ENCODE measurements around the gene PTPRM. TPM values are rescaled to one million over a fixed set of nuclear protein-coding genes. Genes with fewer than 3 reads are reported as not detected.
A peak's percentile ranks its signal among the peaks of the same experiment; 100 is the strongest.

Gene PTPRM
- polyA plus RNA-seq, 4 donors: 2.2 to 31.4 (median 18.1) TPM

DNA sequence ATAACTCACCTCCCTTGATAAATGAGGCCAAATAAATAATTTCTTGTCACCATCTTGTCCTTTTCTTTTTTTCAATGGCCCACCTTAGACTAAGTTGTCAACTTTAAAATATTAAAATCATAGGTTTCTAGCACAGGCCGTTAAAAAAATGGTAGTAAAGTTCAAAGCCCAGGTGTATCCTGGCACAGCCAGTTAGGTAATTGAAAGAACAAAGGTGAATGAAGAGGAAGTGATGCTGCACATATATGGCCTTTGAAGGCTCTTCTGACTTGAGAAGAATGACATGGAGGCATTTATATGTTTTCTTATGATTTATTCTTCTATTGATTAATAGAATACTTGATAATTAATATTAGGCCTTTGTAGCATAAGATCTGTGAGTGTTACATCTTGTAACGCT lies 208.7 kb downstream of the PTPRM start:
- WGBS, 3 donors: 46 to 65% (median 48%) methylated on average over 2 of the region's 2 CpGs
- DNase-seq (peak; percentile 37 to 47), FAIRE-seq (no peak)
- no peaks in the 10 kb centered on the region for H3K9me3 ChIP-seq (ENCODE audit: control insufficient read depth in 2 of 2, insufficient read depth in 1 of 2, low read depth in 1 of 2, low read length in 1 of 2)
- H3K36me3 ChIP-seq (ENCODE audit: control insufficient read depth in 3 of 3, insufficient read depth in 2 of 3, low read depth in 1 of 3, low read length in 3 of 3): no peaks in the 10 kb centered on the region
- H3K4me3 ChIP-seq (ENCODE audit: low read depth in 1 of 3, low read length in 3 of 3): no peak overlapping the region
- H3K27ac ChIP-seq (ENCODE audit: low read depth in 1 of 3, low read length in 2 of 3): no peak overlapping the region
- H3K4me1 ChIP-seq (ENCODE audit: control insufficient read depth in 3 of 3, insufficient read depth in 2 of 3, low read depth in 1 of 3, low read length in 2 of 3): no peaks in the 10 kb centered on the region
- H3K27me3 ChIP-seq (ENCODE audit: control insufficient read depth in 3 of 3, insufficient read depth in 3 of 3, low read length in 3 of 3): no peaks in the 10 kb centered on the region

DNA sequence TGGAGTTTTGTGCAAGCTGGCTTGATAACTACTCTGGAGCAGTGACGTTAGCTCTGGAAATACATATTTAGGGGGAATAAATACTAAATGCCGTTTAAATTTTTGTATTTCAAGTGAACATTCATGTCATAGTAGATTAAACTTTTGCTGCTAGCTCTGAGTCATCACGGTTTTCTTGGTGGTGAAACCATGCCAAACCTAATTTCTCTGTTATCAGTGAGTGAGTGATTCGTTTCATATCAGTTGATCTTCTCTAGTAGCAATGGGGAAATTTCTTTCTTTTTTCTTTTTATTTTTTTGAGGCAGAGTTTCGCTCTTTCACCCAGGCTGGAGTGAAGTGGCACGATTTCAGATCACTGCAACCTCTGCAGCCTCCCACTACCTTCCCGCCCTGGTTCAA lies 211.1 kb downstream of the PTPRM start:
- no peaks in the 10 kb centered on the region for H3K4me1 ChIP-seq (ENCODE audit: control insufficient read depth in 3 of 3, insufficient read depth in 2 of 3, low read depth in 1 of 3, low read length in 2 of 3)
- H3K27ac ChIP-seq (ENCODE audit: low read depth in 1 of 3, low read length in 2 of 3): no peak overlapping the region
- no peaks in the 10 kb centered on the region for H3K36me3 ChIP-seq (ENCODE audit: control insufficient read depth in 3 of 3, insufficient read depth in 2 of 3, low read depth in 1 of 3, low read length in 3 of 3)
- no peaks in the 10 kb centered on the region for H3K9me3 ChIP-seq (ENCODE audit: control insufficient read depth in 2 of 2, insufficient read depth in 1 of 2, low read depth in 1 of 2, low read length in 1 of 2)
- no peak overlapping the region for H3K4me3 ChIP-seq (ENCODE audit: low read depth in 1 of 3, low read length in 3 of 3)
- no peak for FAIRE-seq
- no peak for DNase-seq
- H3K27me3 ChIP-seq (ENCODE audit: control insufficient read depth in 3 of 3, insufficient read depth in 3 of 3, low read length in 3 of 3): no peaks in the 10 kb centered on the region
- WGBS, 3 donors: 56 to 68% (median 59%) methylated on average over 7 of the region's 7 CpGs

DNA sequence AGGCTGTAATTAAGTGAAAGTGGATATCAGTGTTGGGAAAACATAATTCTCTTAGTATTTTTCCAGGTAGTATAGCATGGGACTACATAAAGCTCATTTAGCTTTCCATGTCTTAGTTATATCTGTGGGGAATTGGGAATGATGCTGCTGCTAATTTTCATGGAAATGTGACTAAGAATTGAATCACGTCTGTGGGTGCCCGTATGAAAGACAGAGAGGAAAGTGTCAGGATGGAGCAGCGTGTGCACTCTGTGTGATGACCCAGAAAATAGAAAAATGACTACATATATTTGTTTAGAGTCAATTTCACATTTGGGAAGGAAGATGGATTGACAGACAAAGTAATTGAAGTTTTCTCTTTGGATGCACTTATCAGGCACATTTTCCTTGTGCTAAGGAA lies 212.1 kb downstream of the PTPRM start:
- Histone ChIP-seq H3K9me3 (ENCODE audit: control insufficient read depth in 2 of 2, insufficient read depth in 1 of 2, low read depth in 1 of 2, low read length in 1 of 2) (peaks cover 0 to 4% of the 10 kb centered on the region in 2 donors), H3K4me1 (ENCODE audit: control insufficient read depth in 3 of 3, insufficient read depth in 2 of 3, low read depth in 1 of 3, low read length in 2 of 3) (no peaks in the 10 kb centered on the region), H3K4me3 (ENCODE audit: low read depth in 1 of 3, low read length in 3 of 3) (no peak overlapping the region), H3K27ac (ENCODE audit: low read depth in 1 of 3, low read length in 2 of 3) (no peak overlapping the region), H3K36me3 (ENCODE audit: control insufficient read depth in 3 of 3, insufficient read depth in 2 of 3, low read depth in 1 of 3, low read length in 3 of 3) (no peaks in the 10 kb centered on the region), H3K27me3 (ENCODE audit: control insufficient read depth in 3 of 3, insufficient read depth in 3 of 3, low read length in 3 of 3) (no peaks in the 10 kb centered on the region)
- no peak for FAIRE-seq
- DNase-seq: no peak
- 80 to 92% (median 89%) methylated on average over 3 of the region's 3 CpGs for WGBS, 3 donors

DNA sequence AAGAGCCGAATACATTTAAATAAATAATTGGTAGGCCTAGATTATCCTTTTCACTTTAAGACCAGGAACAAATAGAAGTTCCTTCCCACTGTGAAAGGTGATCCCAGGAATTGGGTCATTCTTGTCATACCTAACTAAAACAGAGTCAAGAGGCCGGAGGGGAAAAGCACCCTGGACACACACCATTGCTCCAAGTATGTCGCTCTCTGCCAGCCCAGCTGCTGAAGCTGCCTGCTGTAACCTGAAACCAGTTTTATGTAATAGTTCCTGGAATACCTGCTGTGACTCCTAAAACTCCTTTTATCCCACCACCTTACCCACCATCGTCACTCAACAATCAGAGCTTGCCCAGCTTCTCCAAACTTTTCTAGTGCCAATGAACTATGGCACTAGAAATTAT lies 217.1 kb downstream of the PTPRM start:
- 88 to 96% (median 91%) methylated on average over 4 of the region's 4 CpGs for WGBS, 3 donors
- no peak overlapping the region for H3K4me3 ChIP-seq (ENCODE audit: low read depth in 1 of 3, low read length in 3 of 3)
- H3K4me1 ChIP-seq (ENCODE audit: control insufficient read depth in 3 of 3, insufficient read depth in 2 of 3, low read depth in 1 of 3, low read length in 2 of 3): no peaks in the 10 kb centered on the region
- no peaks in the 10 kb centered on the region for H3K27me3 ChIP-seq (ENCODE audit: control insufficient read depth in 3 of 3, insufficient read depth in 3 of 3, low read length in 3 of 3)
- peaks cover 0 to 4% of the 10 kb centered on the region in 2 donors for H3K9me3 ChIP-seq (ENCODE audit: control insufficient read depth in 2 of 2, insufficient read depth in 1 of 2, low read depth in 1 of 2, low read length in 1 of 2)
- no peak overlapping the region for H3K27ac ChIP-seq (ENCODE audit: low read depth in 1 of 3, low read length in 2 of 3)
- DNase-seq (no peak), FAIRE-seq (no peak)
- no peaks in the 10 kb centered on the region for H3K36me3 ChIP-seq (ENCODE audit: control insufficient read depth in 3 of 3, insufficient read depth in 2 of 3, low read depth in 1 of 3, low read length in 3 of 3)

DNA sequence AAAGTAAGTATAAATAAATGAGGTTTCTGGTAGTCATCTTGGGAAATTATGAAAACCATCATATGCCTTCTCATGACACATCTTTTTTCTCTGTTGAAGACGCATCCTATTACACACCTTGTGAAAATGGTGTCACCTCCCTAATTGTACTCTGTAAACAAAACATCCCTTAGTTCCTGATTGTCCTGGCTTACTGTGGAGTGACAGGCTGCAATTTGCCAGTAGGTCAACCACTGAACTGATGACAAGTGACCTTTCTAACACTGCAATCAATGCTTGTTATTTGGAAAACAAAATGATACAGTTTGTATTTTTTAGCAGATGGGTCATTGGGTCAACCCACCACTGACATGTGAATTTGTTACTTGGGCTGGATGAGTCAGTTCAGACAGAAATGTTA lies 219.5 kb downstream of the PTPRM start:
- DNase-seq: no peak
- Histone ChIP-seq H3K27ac (ENCODE audit: low read depth in 1 of 3, low read length in 2 of 3) (no peak overlapping the region), H3K4me3 (ENCODE audit: low read depth in 1 of 3, low read length in 3 of 3) (no peak overlapping the region), H3K9me3 (ENCODE audit: control insufficient read depth in 2 of 2, insufficient read depth in 1 of 2, low read depth in 1 of 2, low read length in 1 of 2) (peaks cover 0 to 4% of the 10 kb centered on the region in 2 donors), H3K4me1 (ENCODE audit: control insufficient read depth in 3 of 3, insufficient read depth in 2 of 3, low read depth in 1 of 3, low read length in 2 of 3) (no peaks in the 10 kb centered on the region), H3K27me3 (ENCODE audit: control insufficient read depth in 3 of 3, insufficient read depth in 3 of 3, low read length in 3 of 3) (no peaks in the 10 kb centered on the region), H3K36me3 (ENCODE audit: control insufficient read depth in 3 of 3, insufficient read depth in 2 of 3, low read depth in 1 of 3, low read length in 3 of 3) (no peaks in the 10 kb centered on the region)
- FAIRE-seq: no peak
- WGBS, 3 donors: 87 to 88% (median 88%) methylated on average over 1 of the region's 1 CpG

DNA sequence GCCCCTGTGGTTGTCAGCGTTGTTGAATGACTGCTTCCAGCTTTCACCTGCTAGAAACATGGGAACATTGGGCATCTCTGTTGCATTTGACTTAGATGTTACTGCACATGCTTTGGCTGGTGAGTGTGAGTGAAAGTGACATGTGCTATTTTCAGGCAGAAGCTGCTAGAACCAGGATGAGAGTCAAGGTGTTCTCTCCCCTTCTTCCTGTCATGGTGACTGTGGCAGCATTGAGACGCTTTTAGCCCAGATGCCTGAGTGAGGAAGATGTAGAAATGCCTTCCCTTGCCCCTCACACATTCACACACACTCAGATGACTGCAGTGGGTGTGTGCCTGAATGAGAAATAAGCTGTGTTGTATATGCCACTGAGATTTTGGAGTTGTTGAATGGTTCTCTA lies 220.2 kb downstream of the PTPRM start:
- no peak overlapping the region for H3K4me3 ChIP-seq (ENCODE audit: low read depth in 1 of 3, low read length in 3 of 3)
- H3K36me3 ChIP-seq (ENCODE audit: control insufficient read depth in 3 of 3, insufficient read depth in 2 of 3, low read depth in 1 of 3, low read length in 3 of 3): no peaks in the 10 kb centered on the region
- FAIRE-seq (no peak), DNase-seq (no peak)
- H3K4me1 ChIP-seq (ENCODE audit: control insufficient read depth in 3 of 3, insufficient read depth in 2 of 3, low read depth in 1 of 3, low read length in 2 of 3): no peaks in the 10 kb centered on the region
- 68 to 86% (median 81%) methylated on average over 2 of the region's 2 CpGs for WGBS, 3 donors
- H3K9me3 ChIP-seq (ENCODE audit: control insufficient read depth in 2 of 2, insufficient read depth in 1 of 2, low read depth in 1 of 2, low read length in 1 of 2): peaks cover 0 to 4% of the 10 kb centered on the region in 2 donors
- H3K27me3 ChIP-seq (ENCODE audit: control insufficient read depth in 3 of 3, insufficient read depth in 3 of 3, low read length in 3 of 3): no peaks in the 10 kb centered on the region
- no peak overlapping the region for H3K27ac ChIP-seq (ENCODE audit: low read depth in 1 of 3, low read length in 2 of 3)

DNA sequence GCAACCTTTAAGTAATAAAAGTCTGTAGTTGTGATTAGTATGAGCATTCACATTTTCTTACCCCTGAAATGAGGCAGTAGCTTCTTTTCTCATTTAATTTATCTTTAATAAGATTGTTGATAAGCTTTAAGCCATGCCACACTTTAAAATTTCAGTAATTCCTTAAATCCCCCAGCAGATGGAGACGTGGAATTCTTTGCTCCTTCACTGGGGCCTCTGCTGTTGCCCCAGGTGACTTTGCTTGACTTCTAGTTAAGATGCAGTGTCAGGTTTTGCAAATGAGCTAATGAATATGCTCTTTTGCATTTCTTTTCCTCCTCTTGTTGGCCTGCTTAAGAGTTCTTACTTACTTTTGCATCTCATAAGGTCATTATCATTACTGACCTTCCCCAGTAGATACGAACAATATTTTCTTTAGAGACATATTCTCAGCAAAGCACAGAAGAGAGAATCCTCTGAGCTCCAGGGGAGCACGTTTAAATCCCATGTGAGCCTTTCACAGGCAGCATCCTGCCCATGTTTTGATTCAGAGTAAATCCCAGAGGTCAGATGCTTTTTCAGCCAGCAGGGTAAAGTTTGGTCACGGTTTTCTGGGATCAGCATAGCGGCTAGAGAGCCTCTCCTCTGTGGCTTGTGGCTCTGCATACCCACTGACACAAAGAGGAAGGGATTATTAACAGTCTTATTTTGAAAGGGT lies 222.9 kb downstream of the PTPRM start:
- no peaks in the 10 kb centered on the region for H3K27me3 ChIP-seq (ENCODE audit: control insufficient read depth in 3 of 3, insufficient read depth in 3 of 3, low read length in 3 of 3)
- peak overlapping the region in 1 of 3 donors; percentile 5 for H3K4me3 ChIP-seq (ENCODE audit: low read depth in 1 of 3, low read length in 3 of 3)
- no peak for FAIRE-seq
- DNase-seq: peak; percentile 40 to 55
- WGBS, 3 donors: 50 to 57% (median 53%) methylated on average over 5 of the region's 5 CpGs
- H3K4me1 ChIP-seq (ENCODE audit: control insufficient read depth in 3 of 3, insufficient read depth in 2 of 3, low read depth in 1 of 3, low read length in 2 of 3): no peaks in the 10 kb centered on the region
- H3K9me3 ChIP-seq (ENCODE audit: control insufficient read depth in 2 of 2, insufficient read depth in 1 of 2, low read depth in 1 of 2, low read length in 1 of 2): no peaks in the 10 kb centered on the region
- no peaks in the 10 kb centered on the region for H3K36me3 ChIP-seq (ENCODE audit: control insufficient read depth in 3 of 3, insufficient read depth in 2 of 3, low read depth in 1 of 3, low read length in 3 of 3)
- H3K27ac ChIP-seq (ENCODE audit: low read depth in 1 of 3, low read length in 2 of 3): peak overlapping the region in 1 of 3 donors; percentile 14

DNA sequence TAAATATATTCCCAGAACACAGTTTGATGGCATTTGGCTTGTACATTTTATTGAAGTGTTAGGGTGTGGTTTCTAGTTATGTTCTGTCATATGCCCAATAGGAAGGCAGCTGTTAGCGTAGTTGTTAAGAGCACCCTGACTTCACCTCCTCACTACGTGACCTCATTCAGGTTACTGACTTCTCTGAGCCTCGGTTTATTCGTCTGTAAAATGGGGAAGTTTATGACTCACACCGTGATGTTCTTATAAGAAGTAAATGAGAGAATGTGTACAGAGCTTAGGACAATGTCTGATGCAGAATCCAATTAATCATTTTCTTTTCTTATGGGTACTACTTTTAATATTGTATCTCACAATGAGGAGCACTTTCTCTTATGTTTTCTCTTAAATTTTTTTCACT lies 226.0 kb downstream of the PTPRM start:
- DNase-seq (no peak), FAIRE-seq (no peak)
- no peak overlapping the region for H3K4me3 ChIP-seq (ENCODE audit: low read depth in 1 of 3, low read length in 3 of 3)
- WGBS, 3 donors: 88% methylated on average over 5 of the region's 5 CpGs
- no peak overlapping the region for H3K27ac ChIP-seq (ENCODE audit: low read depth in 1 of 3, low read length in 2 of 3)
- H3K4me1 ChIP-seq (ENCODE audit: control insufficient read depth in 3 of 3, insufficient read depth in 2 of 3, low read depth in 1 of 3, low read length in 2 of 3): no peaks in the 10 kb centered on the region
- no peaks in the 10 kb centered on the region for H3K27me3 ChIP-seq (ENCODE audit: control insufficient read depth in 3 of 3, insufficient read depth in 3 of 3, low read length in 3 of 3)
- no peaks in the 10 kb centered on the region for H3K9me3 ChIP-seq (ENCODE audit: control insufficient read depth in 2 of 2, insufficient read depth in 1 of 2, low read depth in 1 of 2, low read length in 1 of 2)
- H3K36me3 ChIP-seq (ENCODE audit: control insufficient read depth in 3 of 3, insufficient read depth in 2 of 3, low read depth in 1 of 3, low read length in 3 of 3): no peaks in the 10 kb centered on the region

DNA sequence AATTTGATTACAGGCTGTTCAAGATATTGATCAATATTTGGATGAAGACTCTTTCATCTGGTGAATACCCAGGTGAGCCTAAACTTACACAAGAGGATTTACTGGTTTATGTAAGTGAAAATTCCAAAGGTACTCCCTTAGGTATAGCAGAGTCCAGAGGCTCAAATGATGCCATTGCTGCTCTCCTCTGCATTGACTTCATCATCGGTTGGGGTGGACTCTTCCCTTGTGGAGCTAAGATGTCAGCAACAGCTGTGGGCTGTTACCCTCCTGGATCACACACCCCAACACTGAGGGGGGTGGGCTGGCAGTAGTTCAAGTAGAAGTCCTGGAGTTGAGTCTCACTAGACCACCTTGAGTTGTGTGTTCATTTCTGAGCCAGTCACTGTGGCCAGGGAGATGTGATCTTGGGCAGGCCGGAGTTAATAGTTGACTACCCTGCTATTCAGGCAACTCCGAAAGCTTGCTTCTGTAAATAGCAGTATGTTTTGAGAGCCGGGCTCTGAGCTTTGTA lies 236.9 kb downstream of the PTPRM start:
- 74 to 90% (median 76%) methylated on average over 4 of the region's 4 CpGs for WGBS, 3 donors
- DNase-seq (no peak), FAIRE-seq (no peak)
- Histone ChIP-seq H3K36me3 (ENCODE audit: control insufficient read depth in 3 of 3, insufficient read depth in 2 of 3, low read depth in 1 of 3, low read length in 3 of 3) (no peaks in the 10 kb centered on the region), H3K27ac (ENCODE audit: low read depth in 1 of 3, low read length in 2 of 3) (no peak overlapping the region), H3K4me1 (ENCODE audit: control insufficient read depth in 3 of 3, insufficient read depth in 2 of 3, low read depth in 1 of 3, low read length in 2 of 3) (no peaks in the 10 kb centered on the region), H3K9me3 (ENCODE audit: control insufficient read depth in 2 of 2, insufficient read depth in 1 of 2, low read depth in 1 of 2, low read length in 1 of 2) (no peaks in the 10 kb centered on the region), H3K27me3 (ENCODE audit: control insufficient read depth in 3 of 3, insufficient read depth in 3 of 3, low read length in 3 of 3) (no peaks in the 10 kb centered on the region), H3K4me3 (ENCODE audit: low read depth in 1 of 3, low read length in 3 of 3) (no peak overlapping the region)
